ENCODE results near the gene RNF135.
A peak's percentile ranks its signal among the peaks of the same experiment; 100 is the strongest.
"Not testable (repeated sequence)": the region's sequence is repeated elsewhere in the genome, so short reads cannot be mapped to it uniquely, and the experiment has no call there.

Gene RNF135

DNA sequence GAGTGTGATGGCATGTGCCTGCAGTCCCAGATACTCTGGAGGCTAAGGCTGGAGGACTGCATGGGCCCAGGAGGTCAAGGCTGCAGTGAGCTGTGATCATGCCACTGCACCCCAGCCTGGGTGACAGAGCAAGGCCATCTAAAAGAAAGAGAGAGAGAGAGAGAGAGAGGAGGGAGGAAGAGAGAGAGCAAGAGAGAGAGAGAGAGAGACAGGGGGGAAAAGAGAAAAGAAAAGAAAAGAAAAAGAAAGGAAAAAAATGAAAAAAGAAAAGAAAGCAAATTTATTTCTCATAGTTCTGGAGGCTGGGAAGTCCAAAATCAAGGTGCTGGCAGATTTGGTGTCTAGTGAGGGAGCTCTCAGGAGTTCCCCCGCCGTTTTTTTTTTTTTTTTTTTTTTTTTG is 33.3 kb downstream of the RNF135 start:
- no peak for DNase-seq

DNA sequence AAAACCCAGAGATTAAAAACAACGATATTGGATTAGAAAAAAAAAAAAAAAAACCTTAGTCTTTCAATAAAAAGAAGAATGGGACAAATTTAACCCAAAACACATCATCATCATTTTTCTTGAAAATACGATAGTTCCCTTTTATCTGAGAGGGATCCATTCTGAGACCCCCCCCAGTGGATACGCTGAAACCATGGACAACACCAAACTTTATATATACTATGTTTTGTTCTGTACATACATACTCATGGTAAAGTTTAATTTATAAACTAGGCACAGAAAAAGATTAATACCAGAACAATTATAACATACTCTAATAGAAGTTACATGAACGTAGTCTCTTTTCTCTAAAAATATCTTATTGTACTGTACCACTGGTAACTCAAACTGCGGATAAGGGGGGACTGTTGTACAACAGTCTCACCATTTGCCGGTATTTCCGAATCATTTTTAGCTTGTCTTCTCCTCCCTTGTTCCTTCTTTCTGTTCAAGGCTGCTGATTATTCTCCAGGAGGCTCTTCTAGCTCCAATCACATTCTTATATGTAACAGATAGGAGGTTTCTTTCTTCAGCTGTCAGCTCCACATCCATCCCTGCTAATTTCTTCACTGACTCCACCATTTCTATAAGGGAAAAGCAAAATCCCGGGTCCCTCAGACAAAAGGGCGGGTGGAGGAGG is 37.0 kb downstream of the RNF135 start:
- DNase-seq: no peak

DNA sequence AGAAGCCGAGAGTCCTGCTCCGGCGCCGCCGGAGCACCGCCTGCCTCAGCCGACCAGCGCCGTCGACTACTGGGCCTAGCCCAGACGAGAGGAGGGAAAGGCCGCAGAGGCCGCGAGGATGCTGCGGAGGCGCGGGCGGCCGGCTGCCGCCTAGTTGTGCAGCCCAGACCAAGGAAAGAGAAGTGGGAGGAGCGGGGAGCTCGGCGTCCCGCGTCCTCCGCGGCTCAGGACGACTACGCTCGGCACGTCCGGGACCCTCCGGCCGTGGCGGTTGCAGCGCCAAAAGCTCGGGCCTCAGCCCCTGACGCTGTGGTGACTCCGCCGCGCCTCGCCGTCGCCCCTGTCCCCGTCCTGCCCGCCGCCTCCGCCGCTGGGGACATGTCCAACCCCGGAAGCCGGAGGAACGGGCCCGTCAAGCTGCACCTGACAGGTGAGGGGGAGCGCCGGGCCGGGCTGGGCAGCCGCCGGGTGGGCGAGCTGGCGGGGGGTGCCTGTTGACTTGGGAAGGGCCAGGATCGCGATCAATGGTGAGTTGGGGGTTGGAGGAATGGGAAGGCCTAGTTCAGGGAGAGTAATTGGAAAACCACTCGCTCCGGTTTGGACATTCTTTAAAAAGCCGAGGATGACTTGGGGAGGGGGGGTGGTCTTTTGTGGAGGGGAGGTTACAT is 37.7 kb downstream of the RNF135 start:
- peak; percentile 55 for DNase-seq

DNA sequence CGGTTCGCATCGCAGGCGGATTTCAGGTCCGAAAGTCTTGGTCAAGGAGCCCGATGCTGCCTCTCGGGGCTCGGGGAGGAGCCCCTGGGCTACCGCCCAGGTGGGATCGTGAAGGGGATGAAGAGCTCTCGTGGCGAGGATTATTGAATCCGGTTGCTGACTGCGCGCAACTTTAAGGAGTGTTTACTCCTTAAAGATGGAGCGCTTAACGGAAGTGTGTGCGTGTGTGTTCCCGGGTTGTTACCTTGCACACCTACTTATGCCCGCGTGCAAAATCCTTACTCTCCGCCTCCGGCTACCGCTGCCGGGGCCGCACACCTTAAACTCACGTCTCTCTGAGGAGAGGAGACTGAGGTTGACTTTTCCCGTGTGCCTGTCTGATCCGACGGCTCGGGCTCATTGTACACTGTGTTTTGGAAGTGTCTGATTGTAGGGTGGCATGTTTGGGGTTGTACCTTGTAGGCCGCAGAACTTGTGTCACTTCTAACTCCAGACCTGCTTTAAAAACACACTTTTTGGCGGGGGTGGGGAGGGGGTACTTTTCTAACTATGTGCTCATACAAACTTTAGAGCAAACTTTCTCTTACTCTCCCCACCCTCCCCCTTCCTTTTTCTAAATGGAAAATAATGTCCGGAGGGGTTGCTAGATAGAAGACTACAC is 38.3 kb downstream of the RNF135 start:
- DNase-seq: not testable (repeated sequence)

DNA sequence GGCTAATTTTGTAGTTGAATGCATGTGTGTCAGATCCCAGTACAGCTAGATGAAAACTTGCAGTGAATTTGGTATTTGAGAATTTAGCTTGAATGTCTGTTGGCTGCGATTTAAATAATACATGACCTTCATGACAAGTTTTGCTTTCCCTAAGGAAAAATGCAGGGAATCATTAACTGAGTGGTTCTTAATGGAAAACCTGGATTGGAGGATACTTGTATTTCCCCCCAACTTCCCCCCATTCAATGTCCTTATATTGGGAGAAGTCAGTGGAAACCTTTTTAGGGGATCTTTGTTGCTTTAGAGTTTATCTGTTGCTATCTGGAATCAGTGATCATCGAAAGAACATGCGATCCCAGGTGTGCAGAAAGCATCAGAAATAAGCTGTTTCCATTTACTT is 39.2 kb downstream of the RNF135 start:
- DNase-seq: not testable (repeated sequence)

DNA sequence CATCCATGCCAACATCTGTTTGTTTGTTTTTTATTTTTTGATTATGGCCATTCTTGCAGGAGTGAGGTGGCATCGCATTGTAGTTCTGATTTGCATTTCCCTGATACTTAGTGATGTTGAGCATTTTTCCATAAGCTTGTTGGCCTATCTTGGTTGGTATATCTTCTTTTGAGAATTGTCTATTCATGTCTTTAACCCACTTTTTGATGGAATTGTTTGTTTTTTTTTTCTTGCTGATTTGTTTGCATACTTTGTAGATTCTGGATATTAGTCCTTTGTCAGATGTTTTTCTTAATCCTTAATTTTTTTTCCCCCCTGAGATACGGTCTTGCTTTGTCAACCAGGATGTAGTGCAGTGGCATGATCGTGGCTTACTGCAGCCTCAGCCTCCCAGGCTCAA is 43.0 kb downstream of the RNF135 start:
- DNase-seq: no peak

DNA sequence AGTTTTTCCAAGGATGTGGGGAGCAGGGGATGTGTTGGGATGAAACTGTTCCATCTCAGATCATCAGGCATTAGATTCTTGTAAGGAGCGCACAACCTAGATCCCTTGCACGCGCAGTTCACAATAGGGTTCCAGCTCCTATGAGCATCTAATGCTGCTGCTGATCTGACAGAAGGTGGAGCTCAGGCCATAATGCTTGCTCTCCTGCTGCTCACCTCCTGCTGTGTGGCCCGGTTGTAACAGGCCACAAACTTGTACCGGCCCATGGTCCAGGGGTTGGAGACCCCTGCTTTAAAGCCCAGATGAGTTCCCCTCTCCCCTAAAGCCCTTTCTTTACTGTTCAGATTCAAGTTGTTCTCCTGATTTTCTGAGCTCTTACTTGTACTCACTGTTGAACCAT is 44.8 kb downstream of the RNF135 start:
- DNase-seq: no peak

DNA sequence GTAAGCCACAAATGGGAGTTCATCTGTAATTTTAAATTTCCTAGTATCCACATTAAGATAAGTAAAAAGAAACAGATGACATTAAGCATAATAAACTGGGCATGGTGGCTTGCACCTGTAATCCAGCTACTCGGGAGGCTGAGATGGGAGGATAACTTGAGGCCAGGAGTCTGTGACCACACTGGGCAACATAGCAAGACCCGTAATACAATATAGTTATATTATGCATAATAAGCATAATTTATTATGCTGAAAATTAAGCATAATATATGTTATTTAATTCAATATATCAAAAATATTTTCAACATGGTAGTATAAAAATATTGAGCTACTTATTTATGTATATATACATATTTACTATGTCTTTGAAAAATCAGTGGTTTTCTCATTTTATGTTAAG is 48.2 kb downstream of the RNF135 start:
- DNase-seq: no peak

DNA sequence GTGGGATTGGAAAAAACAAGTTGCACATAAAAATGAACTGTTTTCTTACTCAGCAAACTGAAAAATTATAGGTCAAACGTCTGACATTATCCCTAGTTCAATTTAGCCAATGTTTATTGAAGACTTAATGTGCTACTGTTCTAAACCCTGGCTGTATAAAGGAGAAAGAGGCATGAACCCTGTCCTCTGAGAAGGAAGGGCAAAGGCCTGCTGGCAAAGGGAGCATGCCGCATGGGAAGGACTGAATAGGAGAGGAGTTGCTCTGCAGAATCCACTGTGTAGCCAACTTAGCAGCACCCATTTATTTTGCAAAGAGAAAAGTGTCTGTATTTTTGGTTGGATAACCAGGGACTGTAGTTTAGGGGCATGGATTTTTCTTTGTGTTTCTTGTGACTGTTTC is 52.3 kb downstream of the RNF135 start:
- not testable (repeated sequence) for DNase-seq

DNA sequence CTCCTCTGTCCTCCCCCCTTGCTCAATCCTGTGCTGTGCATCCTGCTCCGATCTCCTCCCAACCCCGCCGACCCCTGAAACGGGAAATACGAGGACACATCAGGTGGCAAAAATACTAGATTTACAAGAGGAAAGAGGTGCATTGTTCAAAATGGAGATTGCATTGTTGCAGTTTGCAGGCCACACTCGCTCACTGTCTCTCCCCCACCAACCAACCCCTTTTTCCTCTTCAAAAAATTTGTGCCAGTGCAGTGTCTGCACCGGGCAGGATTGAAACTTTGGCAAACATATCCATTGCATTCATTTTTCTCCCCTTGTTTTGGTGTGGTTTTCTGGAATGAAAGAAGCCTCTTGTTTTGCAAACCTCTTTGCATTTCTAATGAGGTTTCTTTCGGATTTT is 61.0 kb downstream of the RNF135 start:
- DNase-seq: no peak

DNA sequence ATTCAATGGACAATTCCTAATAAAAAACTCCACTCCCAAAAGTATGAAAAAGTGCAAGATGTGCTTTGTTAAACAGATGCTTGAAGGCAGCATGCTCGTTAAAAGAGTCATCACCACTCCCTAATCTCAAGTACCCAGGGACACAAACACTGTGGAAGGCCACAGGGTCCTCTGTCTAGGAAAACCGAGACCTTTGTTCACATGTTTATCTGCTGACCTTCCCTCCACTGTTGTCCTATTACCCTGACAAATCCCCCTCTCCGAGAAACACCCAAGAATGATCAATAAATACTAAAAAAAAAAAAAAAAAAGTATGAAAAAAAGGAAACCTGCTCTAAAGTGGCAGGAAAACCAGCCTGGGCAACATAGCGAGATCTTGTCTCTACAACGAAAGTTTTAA is 64.8 kb downstream of the RNF135 start:
- DNase-seq: not testable (repeated sequence)

DNA sequence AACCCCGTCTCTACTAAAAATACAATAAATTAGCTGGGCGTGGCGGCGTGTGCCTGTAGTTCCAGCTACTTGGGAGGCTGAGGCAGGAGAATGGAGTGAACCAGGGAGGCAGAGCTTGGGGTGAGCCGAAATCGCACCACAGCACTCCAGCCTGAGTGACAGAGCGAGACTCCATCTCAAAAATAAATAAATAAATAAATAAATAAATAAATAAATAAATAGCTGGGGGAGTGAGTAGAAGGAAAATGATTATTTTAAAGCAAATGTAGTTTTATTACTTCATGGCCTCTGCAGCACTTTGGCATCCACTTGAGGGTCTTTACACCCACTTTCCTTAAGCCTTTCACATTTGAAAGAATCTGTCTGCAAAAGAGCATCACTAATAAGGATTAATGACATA is 70.0 kb downstream of the RNF135 start:
- not testable (repeated sequence) for DNase-seq

DNA sequence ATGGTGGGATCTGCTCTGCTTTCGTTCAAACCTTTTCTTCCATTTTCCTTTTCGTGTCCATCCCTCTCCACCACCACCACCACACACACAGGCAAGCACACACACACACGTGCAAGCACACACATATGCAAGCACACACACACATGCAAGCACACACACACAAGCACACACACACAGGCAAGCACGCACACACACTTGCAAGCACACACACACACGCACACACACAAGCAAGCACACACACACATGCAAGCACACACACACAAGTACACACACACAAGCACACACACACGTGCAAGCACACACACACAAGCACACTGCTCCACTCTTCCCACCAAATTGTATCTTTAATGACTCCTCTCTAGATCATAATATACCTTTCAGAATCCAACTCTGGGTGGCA is 71.5 kb downstream of the RNF135 start:
- DNase-seq: not testable (repeated sequence)

DNA sequence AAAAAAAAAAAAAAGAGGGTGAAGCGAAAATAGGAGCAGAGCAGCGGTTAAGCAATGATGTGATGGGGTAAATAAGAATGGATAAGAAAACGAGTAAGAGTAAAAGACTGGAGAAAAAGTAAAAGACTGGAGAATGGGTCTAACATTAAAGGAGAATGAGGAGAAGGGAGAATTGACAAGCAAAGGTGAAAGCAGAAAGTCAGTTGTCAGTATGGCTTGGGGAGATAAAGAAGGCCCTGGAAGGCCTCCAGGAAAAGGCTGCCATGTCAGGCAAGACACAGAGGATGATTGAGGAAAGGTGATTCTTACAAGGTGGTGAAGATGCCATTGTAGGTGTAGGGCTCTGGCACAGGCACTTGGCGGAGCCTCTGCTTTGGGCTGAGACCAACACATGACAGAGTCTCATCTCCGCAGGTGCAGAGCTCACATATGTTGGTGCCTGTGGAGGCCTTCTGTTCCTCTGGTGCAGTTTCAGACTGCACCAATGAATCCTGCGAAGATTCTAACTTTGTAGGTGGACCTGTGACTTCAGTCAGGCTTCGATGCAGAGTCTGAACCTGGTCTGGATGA is 76.1 kb downstream of the RNF135 start:
- not testable (repeated sequence) for DNase-seq

DNA sequence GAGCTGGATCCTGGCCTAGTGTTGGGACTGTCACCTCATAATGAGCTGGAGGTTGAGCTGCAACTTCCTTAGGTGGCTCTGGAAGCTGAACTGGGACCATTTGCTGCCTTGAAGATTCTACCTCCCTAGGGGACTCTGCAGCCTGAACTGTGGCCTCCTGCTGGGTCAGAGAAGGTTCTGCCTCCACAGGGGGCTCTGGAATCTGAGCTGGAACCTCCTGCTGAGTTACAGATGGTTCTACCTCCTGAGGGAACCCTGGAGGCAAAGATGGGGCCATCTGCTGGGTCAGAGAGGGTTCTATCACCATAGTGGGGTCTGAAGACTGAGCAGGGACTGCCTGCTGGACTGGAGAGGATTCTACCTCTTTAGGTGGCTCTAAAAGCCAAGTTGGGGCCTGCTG is 77.3 kb downstream of the RNF135 start:
- no peak for DNase-seq

DNA sequence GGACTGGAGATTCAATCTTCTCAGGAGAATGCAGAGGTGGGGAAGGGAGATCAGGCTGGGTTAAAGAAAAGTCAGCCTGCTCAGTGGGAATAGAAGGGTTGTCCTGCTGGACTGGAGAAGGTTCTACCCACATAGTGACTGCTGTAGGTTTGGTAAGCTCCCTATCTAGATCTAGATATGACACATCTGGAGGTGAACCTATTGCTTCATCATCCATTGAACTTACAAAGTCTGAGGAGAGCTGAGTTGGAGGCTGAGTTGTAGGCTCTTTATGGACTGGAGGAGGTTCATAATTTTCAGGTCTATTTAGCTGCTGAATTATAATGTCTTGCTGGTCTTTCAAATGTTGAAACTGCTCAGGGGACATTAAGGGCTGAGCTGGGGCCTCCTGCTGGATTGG is 77.9 kb downstream of the RNF135 start:
- no peak for DNase-seq
